Stomach smooth muscle (tissue), 2 donors: ENCODE results near the gene GABPA.

Experiments used
- H3K27ac ChIP-seq: one replicate; pipeline ENCODE4 v1.7.0; 2013; ENCODE audit warnings: mild to moderate bottlenecking, low read length, inconsistent platforms
- H3K27me3 ChIP-seq, 2 donors: one replicate each; pipeline ENCODE4 v1.7.0; 2013; ENCODE audit warnings: low read length in 2 of 2; ENCODE audit not compliant: insufficient read depth in 2 of 2, control insufficient read depth in 1 of 2
- H3K36me3 ChIP-seq, 2 donors: one replicate each; pipeline ENCODE4 v1.7.0; 2013; ENCODE audit warnings: low read length in 2 of 2; ENCODE audit not compliant: control insufficient read depth in 2 of 2, insufficient read depth in 2 of 2
- H3K4me1 ChIP-seq: one replicate; pipeline ENCODE4 v1.7.0; 2013; ENCODE audit warnings: low read length; ENCODE audit not compliant: control insufficient read depth, insufficient read depth
- H3K4me3 ChIP-seq, 2 donors: one replicate each; pipeline ENCODE4 v1.7.0; 2013; ENCODE audit warnings: low read length in 2 of 2
- H3K9ac ChIP-seq, 2 donors: one replicate each; pipeline ENCODE4 v1.7.0; 2013; ENCODE audit warnings: low read length in 2 of 2, mild to moderate bottlenecking in 1 of 2
- H3K9me3 ChIP-seq, 2 donors: one replicate each; pipeline ENCODE4 v1.7.0; 2013; ENCODE audit warnings: low read length in 2 of 2; ENCODE audit not compliant: control insufficient read depth in 2 of 2
- donor health status: healthy.
- donor health status: Pancreatic carcinoma.

Gene GABPA

DNA sequence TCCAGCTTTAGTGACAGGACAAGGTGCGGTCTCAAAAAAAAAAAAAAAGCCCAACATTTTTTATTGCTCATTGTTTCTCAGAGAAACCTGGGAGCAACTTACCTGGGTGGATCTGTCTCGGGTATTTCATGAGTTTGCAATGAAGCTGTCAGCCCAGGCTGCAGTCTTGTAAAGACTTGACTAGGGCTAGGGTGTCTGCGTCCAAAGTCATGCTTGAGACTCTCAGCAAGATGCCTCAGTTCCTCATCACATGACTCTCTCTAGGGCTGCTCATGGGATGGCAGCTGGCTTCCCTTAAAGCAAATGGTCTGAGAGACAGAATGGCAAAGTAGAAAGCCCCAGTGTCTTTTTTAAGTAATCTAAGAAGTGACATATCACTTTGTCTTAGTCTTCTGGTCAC lies 8.1 kb downstream of the GABPA start:
- no peaks in the 10 kb centered on the region for H3K27me3 ChIP-seq
- H3K36me3 ChIP-seq, result peaks cover 3% of the 10 kb centered on the region in 2 donors
- no peak overlapping the region for H3K9ac ChIP-seq
- H3K27ac ChIP-seq, result no peak overlapping the region
- no peak overlapping the region for H3K4me3 ChIP-seq
- no peaks in the 10 kb centered on the region for H3K9me3 ChIP-seq
- H3K4me1 ChIP-seq, result no peaks in the 10 kb centered on the region

DNA sequence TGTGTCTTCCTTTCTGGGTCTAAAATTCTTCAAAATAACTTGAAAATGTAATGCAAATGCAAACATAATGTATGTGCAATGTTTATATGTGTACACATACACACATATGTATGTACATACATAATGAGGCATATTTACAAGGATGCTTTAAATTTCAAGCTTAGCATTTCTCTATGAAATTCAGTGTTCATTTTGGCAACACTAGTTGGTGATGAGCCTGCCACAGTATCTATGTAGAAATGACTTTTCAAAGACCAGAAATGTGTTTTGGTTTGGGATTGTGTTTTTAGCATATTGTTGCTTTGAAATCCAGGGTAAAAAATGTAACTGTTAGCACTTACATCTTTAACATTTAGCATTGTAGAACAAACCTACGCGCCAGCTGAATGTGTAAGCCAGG lies 10.1 kb downstream of the GABPA start:
- H3K4me3 ChIP-seq, result no peak overlapping the region
- no peaks in the 10 kb centered on the region for H3K9me3 ChIP-seq
- H3K36me3 ChIP-seq, result peaks cover 10 to 11% of the 10 kb centered on the region in 2 donors
- no peaks in the 10 kb centered on the region for H3K4me1 ChIP-seq
- no peak overlapping the region for H3K27ac ChIP-seq
- H3K27me3 ChIP-seq, result no peaks in the 10 kb centered on the region
- H3K9ac ChIP-seq, result no peak overlapping the region

DNA sequence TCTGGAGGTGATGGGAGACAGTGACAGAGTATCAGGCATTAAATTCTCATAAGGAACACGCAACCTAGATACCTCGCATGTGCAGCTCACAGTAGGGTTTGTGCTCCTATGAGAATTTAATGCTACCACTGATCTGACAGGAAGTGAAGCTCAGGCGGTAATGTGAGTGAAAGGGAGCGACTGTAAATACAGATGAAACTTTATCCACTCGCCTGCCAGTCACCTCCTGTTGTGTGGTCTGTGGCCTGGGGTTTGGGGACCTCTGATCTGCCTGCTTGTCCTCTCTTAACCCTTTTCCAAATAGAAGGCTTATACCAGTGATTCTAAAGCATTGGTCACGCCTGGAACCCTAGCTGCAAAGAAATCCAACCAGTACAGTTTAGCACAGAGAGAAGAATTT lies 15.3 kb downstream of the GABPA start:
- Histone ChIP-seq H3K9ac (no peak overlapping the region), H3K4me1 (no peaks in the 10 kb centered on the region), H3K36me3 (peaks cover 14 to 22% of the 10 kb centered on the region in 2 donors), H3K9me3 (no peaks in the 10 kb centered on the region), H3K4me3 (no peak overlapping the region), H3K27ac (no peak overlapping the region), H3K27me3 (no peaks in the 10 kb centered on the region)

DNA sequence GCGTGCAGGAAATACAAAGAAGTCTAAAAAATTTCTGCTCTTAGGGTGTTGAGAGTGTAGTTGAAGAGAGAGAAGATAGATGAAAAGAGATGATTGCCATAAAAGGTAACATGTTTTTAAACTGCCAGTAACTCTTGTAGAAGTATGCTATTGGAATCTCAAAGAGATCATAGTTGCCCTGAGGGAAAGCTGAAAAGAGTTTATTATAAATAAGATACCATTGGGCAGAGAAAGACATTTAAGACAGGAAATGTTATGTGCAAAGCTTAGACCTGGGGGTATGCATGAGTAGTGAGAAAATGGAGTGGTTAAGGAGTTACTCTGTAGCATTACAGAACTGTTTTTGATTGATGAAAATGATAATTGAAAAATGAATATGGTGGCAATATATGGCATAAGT lies 17.6 kb downstream of the GABPA start:
- Histone ChIP-seq H3K36me3 (peaks cover 14 to 24% of the 10 kb centered on the region in 2 donors), H3K4me3 (no peak overlapping the region), H3K9me3 (no peaks in the 10 kb centered on the region)

DNA sequence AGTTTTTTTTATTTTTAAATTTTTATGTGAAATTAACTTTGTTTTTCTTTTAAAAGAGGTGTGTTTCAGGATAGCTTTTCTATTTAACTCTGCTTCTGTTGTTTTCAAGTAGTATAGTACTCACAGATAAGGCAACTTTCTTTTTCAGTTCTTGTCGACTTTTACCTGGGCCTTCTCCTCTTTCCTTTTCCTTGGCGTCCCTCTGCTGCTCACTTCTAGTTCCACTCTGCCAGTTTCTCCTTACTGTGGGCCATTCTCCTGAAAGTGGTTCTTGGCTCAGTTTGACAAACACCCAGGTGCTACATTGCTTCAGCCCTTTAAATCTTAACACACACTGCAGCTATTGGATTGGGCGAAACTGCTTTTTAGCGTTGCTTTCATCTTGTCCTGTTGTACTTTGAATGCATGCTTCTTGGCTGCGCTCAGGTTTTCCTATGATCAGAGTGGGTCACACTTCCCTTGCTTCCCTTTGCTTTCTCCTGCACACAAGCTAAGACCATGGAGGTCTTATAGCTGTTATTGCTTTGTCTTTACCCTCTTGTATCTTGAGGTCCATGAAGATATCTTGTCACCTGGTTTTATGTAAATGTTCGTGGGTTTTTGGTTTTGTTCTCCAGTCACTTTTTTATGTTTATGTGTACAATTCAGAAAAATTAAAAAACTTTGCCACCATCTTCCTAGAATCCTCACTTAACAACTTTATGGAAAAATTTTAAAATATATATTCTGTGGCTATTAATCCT lies 21.6 kb downstream of the GABPA start:
- Histone ChIP-seq H3K9me3 (no peaks in the 10 kb centered on the region), H3K4me1 (no peaks in the 10 kb centered on the region), H3K27me3 (no peaks in the 10 kb centered on the region), H3K4me3 (no peak overlapping the region), H3K27ac (no peak overlapping the region), H3K9ac (no peak overlapping the region), H3K36me3 (peaks cover 12 to 29% of the 10 kb centered on the region in 2 donors)

More for the DNA sequence above, 17.6 kb downstream of the GABPA start:
- Histone ChIP-seq H3K27ac (no peak overlapping the region), H3K27me3 (no peaks in the 10 kb centered on the region), H3K9ac (no peak overlapping the region), H3K4me1 (no peaks in the 10 kb centered on the region)

GRCh38 chr21:25757531-25757930 lies 22.8 kb downstream of the GABPA start:
- H3K4me3 ChIP-seq, result no peak overlapping the region
- peaks cover 12 to 30% of the 10 kb centered on the region in 2 donors for H3K36me3 ChIP-seq
- H3K27ac ChIP-seq, result no peak overlapping the region

GRCh38 chr21:25759573-25759972 lies 24.8 kb downstream of the GABPA start:
- no peaks in the 10 kb centered on the region for H3K4me1 ChIP-seq
- H3K27ac ChIP-seq, result no peak overlapping the region
- H3K36me3 ChIP-seq, result peaks cover 18 to 37% of the 10 kb centered on the region in 2 donors
- no peaks in the 10 kb centered on the region for H3K9me3 ChIP-seq
- H3K4me3 ChIP-seq, result no peak overlapping the region
- no peaks in the 10 kb centered on the region for H3K27me3 ChIP-seq
- H3K9ac ChIP-seq, result no peak overlapping the region

More at GRCh38 chr21:25757531-25757930, 22.8 kb downstream of the GABPA start:
- no peaks in the 10 kb centered on the region for H3K9me3 ChIP-seq
- H3K9ac ChIP-seq, result no peak overlapping the region
- no peaks in the 10 kb centered on the region for H3K4me1 ChIP-seq
- no peaks in the 10 kb centered on the region for H3K27me3 ChIP-seq

- no peaks in the 10 kb centered on the region for H3K9me3 ChIP-seq
- no peaks in the 10 kb centered on the region for H3K4me1 ChIP-seq
- H3K27ac ChIP-seq, result no peak overlapping the region
- H3K36me3 ChIP-seq, result peaks cover 18 to 40% of the 10 kb centered on the region in 2 donors
- H3K9ac ChIP-seq, result no peak overlapping the region
- no peak overlapping the region for H3K4me3 ChIP-seq
- no peaks in the 10 kb centered on the region for H3K27me3 ChIP-seq
Observed at GRCh38 chr21:25760061-25760460, 25.3 kb downstream of the GABPA start.

DNA sequence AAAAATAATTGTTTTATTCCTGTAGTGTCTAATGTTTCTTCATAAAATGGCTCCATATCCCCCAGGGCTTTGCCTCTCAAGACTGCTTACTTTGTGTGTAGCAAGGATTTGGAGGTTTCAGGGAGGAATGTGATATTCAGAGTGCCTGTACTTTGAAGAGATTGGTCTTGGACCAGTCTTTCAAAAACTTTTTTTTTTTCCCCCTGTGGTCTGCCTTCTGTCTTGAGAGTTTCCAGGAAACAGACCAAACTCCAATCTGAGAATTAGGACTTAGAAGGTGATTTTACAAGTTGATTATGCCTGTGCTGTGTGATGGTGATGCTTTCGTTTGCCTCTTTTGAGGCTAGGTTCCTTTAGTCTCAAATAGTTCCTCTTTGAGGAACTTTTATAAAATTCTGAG lies 25.9 kb downstream of the GABPA start:
- no peaks in the 10 kb centered on the region for H3K9me3 ChIP-seq
- no peak overlapping the region for H3K27ac ChIP-seq
- no peaks in the 10 kb centered on the region for H3K27me3 ChIP-seq
- H3K36me3 ChIP-seq, result peaks cover 18 to 41% of the 10 kb centered on the region in 2 donors
- no peaks in the 10 kb centered on the region for H3K4me1 ChIP-seq
- H3K4me3 ChIP-seq, result no peak overlapping the region
- H3K9ac ChIP-seq, result no peak overlapping the region

DNA sequence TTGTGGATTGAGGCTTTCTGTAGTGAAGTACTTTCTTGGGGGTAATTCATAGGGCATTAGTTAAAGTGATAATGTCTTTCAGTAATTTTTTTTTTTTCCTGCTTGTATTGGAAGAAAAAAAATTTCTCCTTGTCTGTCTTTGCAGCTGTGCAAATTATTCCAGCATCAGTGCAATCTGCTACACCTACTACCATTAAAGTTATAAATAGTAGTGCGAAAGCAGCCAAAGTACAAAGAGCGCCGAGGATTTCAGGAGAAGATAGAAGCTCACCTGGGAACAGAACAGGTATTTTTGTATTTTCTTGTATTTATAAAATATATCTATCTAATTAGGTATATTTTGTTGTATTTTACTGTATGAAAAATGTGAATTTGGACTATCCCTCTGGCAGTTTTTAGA lies 29.3 kb downstream of the GABPA start:
- Histone ChIP-seq H3K4me3 (no peak overlapping the region), H3K27me3 (no peaks in the 10 kb centered on the region), H3K9ac (no peak overlapping the region), H3K4me1 (no peaks in the 10 kb centered on the region), H3K36me3 (peaks cover 17 to 29% of the 10 kb centered on the region in 2 donors), H3K9me3 (no peaks in the 10 kb centered on the region), H3K27ac (no peak overlapping the region)

DNA sequence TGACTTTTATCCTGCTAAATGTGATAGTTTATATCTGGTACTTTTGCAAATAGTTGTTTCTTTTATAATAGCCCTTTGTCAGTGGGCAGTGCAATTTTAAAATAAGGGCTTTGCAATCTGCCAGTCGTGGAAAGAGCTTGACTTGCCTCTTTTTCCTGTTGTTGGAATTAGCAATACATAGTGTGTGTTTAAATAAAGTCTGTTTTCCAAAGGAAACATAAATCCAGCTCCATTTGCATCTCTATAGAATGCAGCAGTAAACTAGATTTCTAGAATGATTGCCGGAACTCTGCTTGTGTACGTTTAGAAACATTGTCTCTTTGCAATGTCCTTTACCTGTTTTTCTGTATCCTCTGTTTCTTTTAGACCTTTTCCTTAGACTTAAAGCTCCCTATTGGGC lies 33.1 kb downstream of the GABPA start:
- Histone ChIP-seq H3K4me1 (no peaks in the 10 kb centered on the region), H3K27me3 (no peaks in the 10 kb centered on the region), H3K9me3 (no peaks in the 10 kb centered on the region), H3K36me3 (peaks cover 3 to 15% of the 10 kb centered on the region in 2 donors), H3K4me3 (no peak overlapping the region), H3K9ac (no peak overlapping the region), H3K27ac (no peak overlapping the region)
